ENCODE results near the gene PSAP.

The PSAP gene

DNA sequence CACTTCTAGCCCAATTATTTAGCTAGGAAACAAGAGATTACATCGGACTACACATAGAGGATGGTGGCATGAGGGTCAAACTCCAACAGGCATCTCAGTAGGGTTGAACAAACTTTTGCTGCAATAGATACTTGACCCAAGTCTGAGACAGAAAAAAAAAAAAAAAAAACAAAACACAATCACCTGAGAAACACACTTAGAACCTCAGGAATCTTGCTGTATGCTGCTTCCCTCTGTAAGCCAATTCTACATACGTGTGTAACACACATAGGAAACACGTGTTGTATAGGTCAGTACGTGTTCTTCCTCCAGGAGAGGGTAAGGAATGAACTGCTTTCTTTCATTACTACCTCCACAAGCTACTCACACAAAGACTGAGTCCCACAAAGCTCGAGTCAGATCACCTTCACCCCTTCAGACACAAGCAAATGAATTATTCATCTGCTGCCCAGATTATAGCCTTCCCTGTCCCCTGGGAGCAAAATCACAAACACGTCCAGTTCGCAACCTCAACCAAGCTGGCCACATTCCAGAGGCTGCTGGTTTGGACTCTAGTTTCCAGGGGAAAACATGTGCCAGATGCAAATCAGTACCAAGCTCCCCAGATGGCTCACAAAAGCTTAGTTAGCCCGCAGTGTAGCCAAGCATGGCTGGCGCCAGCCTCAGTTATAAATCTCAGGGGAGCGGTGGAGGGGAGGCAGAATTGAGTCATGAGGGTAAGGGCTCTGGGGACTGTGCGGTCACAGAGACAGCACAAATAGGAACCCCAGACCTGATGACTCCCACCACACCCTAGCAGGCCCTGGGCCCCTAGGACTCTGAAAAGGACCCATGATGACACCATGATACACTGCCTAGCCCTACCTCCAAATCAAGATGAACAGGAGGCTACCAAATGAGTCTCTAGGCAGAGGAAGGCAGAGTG is 15.1 kb downstream of the PSAP start:
- no peak for TF ChIP-seq CTCF (IDR thresholded peaks at IDR 0.05; ENCODE audit: low read depth, low read length)
- no peak overlapping the region for H3K4me3 ChIP-seq (ENCODE audit: low read depth, low read length)

- no peak for TF ChIP-seq CTCF (IDR thresholded peaks at IDR 0.05; ENCODE audit: low read depth, low read length)
- no peak overlapping the region for H3K4me3 ChIP-seq (ENCODE audit: low read depth, low read length)
These were observed 16.7 kb downstream of the PSAP start for GRCh38 chr10:71834343-71834674.

GRCh38 chr10:71833451-71834342 is 17.4 kb downstream of the PSAP start:
- H3K4me3 ChIP-seq (ENCODE audit: low read depth, low read length), result no peak overlapping the region
- TF ChIP-seq CTCF (IDR thresholded peaks at IDR 0.05; ENCODE audit: low read depth, low read length), result no peak

GRCh38 chr10:71832967-71833366 is 18.1 kb downstream of the PSAP start:
- H3K4me3 ChIP-seq (ENCODE audit: low read depth, low read length), result no peak overlapping the region
- TF ChIP-seq CTCF (IDR thresholded peaks at IDR 0.05; ENCODE audit: low read depth, low read length), result no peak

GRCh38 chr10:71831646-71832552 is 19.2 kb downstream of the PSAP start:
- no peak for TF ChIP-seq CTCF (IDR thresholded peaks at IDR 0.05; ENCODE audit: low read depth, low read length)

DNA sequence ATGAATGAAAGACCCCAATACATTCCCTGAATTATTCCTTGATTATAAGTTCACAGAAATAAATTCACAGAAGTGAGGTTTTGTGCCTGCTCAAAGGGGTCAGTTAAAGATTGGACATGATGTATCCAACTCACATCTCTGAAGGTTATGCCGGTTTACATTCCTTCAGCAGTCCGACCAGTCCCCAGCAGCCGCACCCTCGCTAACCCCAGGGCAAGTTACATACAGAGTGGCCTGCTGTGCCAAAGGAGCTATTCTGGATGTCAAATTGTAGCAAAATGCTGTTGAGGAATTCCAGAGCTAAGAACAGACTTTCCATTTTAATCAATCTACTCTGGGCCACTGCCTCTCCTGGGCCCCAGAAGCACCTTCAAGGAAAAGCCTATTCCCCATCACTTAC is 20.3 kb downstream of the PSAP start:
- no peak for TF ChIP-seq CTCF (IDR thresholded peaks at IDR 0.05; ENCODE audit: low read depth, low read length)
- no peak overlapping the region for H3K4me3 ChIP-seq (ENCODE audit: low read depth, low read length)

More at GRCh38 chr10:71831646-71832552, 19.2 kb downstream of the PSAP start:
- H3K4me3 ChIP-seq (ENCODE audit: low read depth, low read length), result no peak overlapping the region

All from WI38 (cell line).